K562 (cell line): Measurements from ENCODE around the gene PTCH1. TPM values are rescaled to one million over a fixed set of nuclear protein-coding genes. Genes with fewer than 3 reads are reported as not detected.

ENCODE experiments used
- ATAC-seq: fragments of 200-7000 bp; cut with Tn5 transposase; 3 replicates; pipeline ENCODE4 v1.9.1; 2020; ENCODE audit warnings: moderate library complexity
- BruUV-seq: library from RNA; stranded (reverse); fragments of 400-500 nt; replicated peaks from 2 replicates; lab custom pipeline; 2021; lab: Mats Ljungman, UMichigan
- CTCF ChIA-PET: fragments of 300-600 bp; formaldehyde crosslinking; extraction: SDS; loops from one replicate; lab custom pipeline; 2021; ENCODE audit warnings: low intra/inter-chr PET ratio; lab: Yijun Ruan, JAX
- POLR2A ChIA-PET: fragments of 300-600, 350-650 bp; sonication (Branson Sonifier 250); formaldehyde crosslinking; extraction: SDS; loops from one replicate; lab custom pipeline; 2021; ENCODE audit warnings: antibody characterized with exemption, inconsistent platforms; lab: Yijun Ruan, JAX
- DNase-seq, 4 experiments: peaks; one replicate each; pipeline versions ENCODE4 v3.0.0 to v3.0.0-alpha.2; 2011 to 2018; ENCODE audit warnings: low spot score in 3 of 4, mixed read lengths in 3 of 4; ENCODE audit errors: extremely low read depth in 1 of 4
- FAIRE-seq: peaks from 2 replicates; lab custom pipeline; 2011; peaks lifted over from hg19 to GRCh38; lab: Jason Lieb, UNC
- H2AFZ ChIP-seq: 2 replicates; pipeline ENCODE4 v1.6.0; 2011; ENCODE audit warnings: low read depth, low read length, control low read depth, inconsistent platforms
- H3K27ac ChIP-seq: fragments of 200-600 bp; 3 replicates; pipeline ENCODE4 v1.8.0; 2011; ENCODE audit warnings: low read depth, mild to moderate bottlenecking, control low read depth, inconsistent platforms, low read length, moderate library complexity, mixed read lengths; ENCODE audit errors: extremely low read depth
- H3K27me3 ChIP-seq, 2 experiments: fragments of 300-600 bp in 1 of 2; 2 replicates in 1 of 2; 3 replicates in 1 of 2; pipeline versions ENCODE4 v1.6.0 to v1.8.0; 2011; ENCODE audit warnings: inconsistent platforms in 2 of 2, low read length in 2 of 2, mild to moderate bottlenecking in 1 of 2, mixed read lengths in 1 of 2, moderate library complexity in 1 of 2; ENCODE audit not compliant: control insufficient read depth in 2 of 2, insufficient read depth in 2 of 2
- H3K36me3 ChIP-seq: fragments of 300-600 bp; 3 replicates; pipeline ENCODE4 v1.8.0; 2011; ENCODE audit warnings: mild to moderate bottlenecking, low read length, inconsistent platforms; ENCODE audit not compliant: control insufficient read depth, insufficient read depth
- H3K4me1 ChIP-seq, 2 experiments: fragments of 200-600 bp in 1 of 2; replicated peaks in 1 of 2; 2 replicates in 1 of 2; 3 replicates in 1 of 2; pipeline versions ENCODE4 v1.5.1 to v1.8.0; 2011; ENCODE audit warnings: inconsistent platforms in 2 of 2, low read length in 2 of 2, mild to moderate bottlenecking in 1 of 2, mixed read lengths in 1 of 2, moderate library complexity in 1 of 2; ENCODE audit not compliant: control insufficient read depth in 2 of 2, insufficient read depth in 2 of 2
- H3K4me2 ChIP-seq: 2 replicates; pipeline ENCODE4 v1.6.1; 2011; ENCODE audit warnings: low read length, control low read depth, inconsistent platforms, mixed read lengths; ENCODE audit not compliant: insufficient read depth
- H3K4me3 ChIP-seq: fragments of 200-600 bp; sonication (generic), shearing (Covaris generic); 2 replicates; pipeline ENCODE4 v1.5.1; 2016; ENCODE audit warnings: control low read depth, inconsistent platforms
- H3K79me2 ChIP-seq: fragments of 200-600 bp; 3 replicates; pipeline ENCODE4 v1.8.0; 2011; ENCODE audit warnings: low read length, inconsistent platforms; ENCODE audit not compliant: control insufficient read depth, insufficient read depth
- H3K9ac ChIP-seq, 2 experiments: 2 replicates each; pipeline versions ENCODE4 v1.6.0 to v1.6.1; 2011; ENCODE audit warnings: low read depth in 2 of 2, low read length in 2 of 2, control low read depth in 1 of 2, inconsistent platforms in 1 of 2, mild to moderate bottlenecking in 1 of 2, mixed read lengths in 1 of 2; ENCODE audit not compliant: insufficient read depth in 1 of 2
- H3K9me1 ChIP-seq: one replicate; pipeline ENCODE4 v1.6.0; 2011; ENCODE audit warnings: inconsistent platforms, mild to moderate bottlenecking, low read length, moderate library complexity; ENCODE audit not compliant: control insufficient read depth, insufficient read depth
- H3K9me3 ChIP-seq: replicated peaks from 2 replicates; pipeline ENCODE4 v1.5.1; 2011; ENCODE audit warnings: low read depth, low read length, inconsistent platforms; ENCODE audit not compliant: control insufficient read depth, insufficient read depth
- H4K20me1 ChIP-seq: replicated peaks from 2 replicates; pipeline ENCODE4 v1.6.1; 2011; ENCODE audit warnings: low read length, inconsistent platforms, mixed read lengths; ENCODE audit not compliant: control insufficient read depth, insufficient read depth
- HMGXB4 ChIP-seq: sonication (generic); formaldehyde crosslinking; IDR thresholded peaks from 2 replicates; pipeline ENCODE4 v1.8.1; 2023; ENCODE audit warnings: mild to moderate bottlenecking, missing genetic modification reagents
- MLX ChIP-seq, 2 experiments: fragments of 450-650 bp in 1 of 2; sonication (generic) in 1 of 2; formaldehyde crosslinking; conservative IDR thresholded peaks; 2 replicates each; pipeline versions ENCODE4 v1.4.0 to v1.8.1; 2020 to 2022; ENCODE audit warnings: mild to moderate bottlenecking in 1 of 2, missing genetic modification reagents in 1 of 2
- MYBL2 ChIP-seq, 2 experiments: fragments of 450-650 bp in 1 of 2; sonication (generic) in 1 of 2; formaldehyde crosslinking in 1 of 2; IDR thresholded peaks; 2 replicates each; pipeline versions ENCODE4 v1.6.1 to v1.8.1; 2017 to 2022; ENCODE audit warnings: borderline replicate concordance in 1 of 2, inconsistent platforms in 1 of 2, low read depth in 1 of 2, mild to moderate bottlenecking in 1 of 2, missing genetic modification reagents in 1 of 2, moderate library complexity in 1 of 2
- MYNN ChIP-seq, 2 experiments: sonication (generic); formaldehyde crosslinking in 1 of 2; IDR thresholded peaks; 2 replicates each; pipeline versions ENCODE4 v1.5.0 to v1.6.1; 2016 to 2020; ENCODE audit warnings: antibody characterized with exemption in 1 of 2, missing genetic modification reagents in 1 of 2
- NKRF ChIP-seq: fragments of 450-650 bp; IDR thresholded peaks from 2 replicates; pipeline ENCODE4 v1.6.1; 2016; ENCODE audit warnings: borderline replicate concordance
- POLR2AphosphoS2 ChIP-seq: IDR thresholded peaks from 2 replicates; pipeline ENCODE4 v1.6.1; 2012; ENCODE audit warnings: low read length, improper control_type of control experiment
- PTBP1 ChIP-seq: fragments of 200-400 bp; formaldehyde crosslinking; IDR thresholded peaks from 2 replicates; pipeline ENCODE4 v1.6.1; 2017; ENCODE audit warnings: low read depth, low read length
- RBM39 ChIP-seq: fragments of 200-400 bp; formaldehyde crosslinking; optimal IDR thresholded peaks from 2 replicates; pipeline ENCODE3; 2018; ENCODE audit warnings: low read depth, low read length
- TFAP4 ChIP-seq: sonication (generic); formaldehyde crosslinking; IDR thresholded peaks from 2 replicates; pipeline ENCODE4 v1.8.0; 2022; ENCODE audit warnings: missing genetic modification reagents, mild to moderate bottlenecking, moderate library complexity, borderline replicate concordance
- ZC3H11A ChIP-seq: IDR thresholded peaks from 2 replicates; pipeline ENCODE4 v1.6.1; 2012; ENCODE audit warnings: low read depth, low read length, improper control_type of control experiment
- in situ Hi-C: fragments of 300-500 bp; cut with MboI; formaldehyde crosslinking; loops from 4 replicates; pipeline ENCODE4 v1.15.0; 2018; ENCODE audit warnings: inconsistent platforms, mixed read lengths
- intact Hi-C: fragments of 100-400 bp; cut with micrococcal nuclease; formaldehyde crosslinking; loops from 2 replicates; pipeline ENCODE4 v1.14.2; 2022
- polyA plus RNA-seq, 8 experiments: library from polyadenylated mRNA; depleted of rRNA in 4 of 8; stranded (reverse) in 5 of 8; unstranded in 3 of 8; fragments of >200 nt; fragmentation: Nextera tagmentation in 2 of 8; fragmentation: Illumina TruSeq in 1 of 8; extraction: Ambion mirVana in 2 of 8; extraction: Trizol in 1 of 8; gene quantifications; 2 replicates each; pipeline versions ENCODE4 v1.2.1 to v1.2.3, GENCODE V29; 2011 to 2014; ENCODE audit warnings: inconsistent platforms in 1 of 8, missing spikeins in 1 of 8
- total RNA-seq, 7 experiments: library from RNA; depleted of rRNA in 6 of 7; stranded (reverse); fragments of >200 nt in 6 of 7; fragmentation: Illumina TruSeq in 2 of 7; extraction: Trizol in 2 of 7; gene quantifications; 2 replicates each; pipeline versions ENCODE4 v1.2.1 to v1.2.3, GENCODE V29; 2011 to 2021; ENCODE audit warnings: low replicate concordance in 1 of 7

The PTCH1 gene
- total and polyA plus RNA-seq, 9 of the 15 experiments (the other 6 are each of a cell fraction or from before 2014, with no cell fraction given), result 0.70 to 9.9 (median 3.8) TPM

DNA sequence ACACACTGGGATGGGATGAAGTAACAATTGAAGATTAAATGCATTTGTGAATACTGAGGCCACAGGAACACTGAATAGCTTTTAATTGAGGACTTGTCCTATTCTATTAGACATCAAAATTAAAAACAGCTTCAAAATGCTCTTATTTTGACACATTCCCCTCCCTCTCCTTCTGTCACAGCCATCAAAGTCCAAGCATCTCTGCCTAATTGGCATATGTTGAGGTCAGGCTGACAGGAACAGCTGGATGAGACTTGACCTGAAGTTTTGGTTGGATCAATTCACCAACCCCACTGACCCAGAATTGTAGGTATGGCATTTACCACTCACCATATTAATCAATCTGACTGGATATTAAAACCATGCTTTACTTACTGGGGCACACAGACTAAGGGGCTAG, 96.3 kb downstream of the PTCH1 start:
- H3K4me3 ChIP-seq, result no peak overlapping the region
- in situ Hi-C loops, result no loop called here
- CTCF ChIA-PET, result interaction anchor here (0.7 kb wide), 1 partner anchor 43 kb away, joined by 4 read pairs; no protein-coding TSS in a partner anchor
- DNase-seq (no peak), ATAC-seq (no peak), FAIRE-seq (no peak)
- intact Hi-C loops, result no loop called here
- no peaks in the 10 kb centered on the region for H3K27me3 ChIP-seq
- no peaks in the 10 kb centered on the region; a peak in 1 of 5 replicates for H3K4me1 ChIP-seq
- H3K9ac ChIP-seq, result no peak overlapping the region
- POLR2A ChIA-PET, result interaction anchor here (0.5 kb wide), 1 partner anchor 14 kb away, joined by 4 read pairs; no protein-coding TSS in a partner anchor
- peaks cover 5% of the 10 kb centered on the region; the same call in 1 of the 3 replicates for H3K36me3 ChIP-seq
- no peak overlapping the region for H3K27ac ChIP-seq
- TF ChIP-seq MYNN (IDR thresholded peaks at IDR 0.05) (peak; percentile 72), MYNN (CRISPR knock-in tag; IDR thresholded peaks at IDR 0.05) (no peak), HMGXB4 (CRISPR knock-in tag) (no peak)
- BruUV-seq, result no TSS peak
- H2AFZ ChIP-seq, result no peak overlapping the region
- no peaks in the 10 kb centered on the region for H4K20me1 ChIP-seq
- no peak overlapping the region for H3K4me2 ChIP-seq
- peaks cover 4% of the 10 kb centered on the region for H3K9me3 ChIP-seq
- H3K9me1 ChIP-seq, result no peaks in the 10 kb centered on the region
- H3K79me2 ChIP-seq, result no peaks in the 10 kb centered on the region

DNA sequence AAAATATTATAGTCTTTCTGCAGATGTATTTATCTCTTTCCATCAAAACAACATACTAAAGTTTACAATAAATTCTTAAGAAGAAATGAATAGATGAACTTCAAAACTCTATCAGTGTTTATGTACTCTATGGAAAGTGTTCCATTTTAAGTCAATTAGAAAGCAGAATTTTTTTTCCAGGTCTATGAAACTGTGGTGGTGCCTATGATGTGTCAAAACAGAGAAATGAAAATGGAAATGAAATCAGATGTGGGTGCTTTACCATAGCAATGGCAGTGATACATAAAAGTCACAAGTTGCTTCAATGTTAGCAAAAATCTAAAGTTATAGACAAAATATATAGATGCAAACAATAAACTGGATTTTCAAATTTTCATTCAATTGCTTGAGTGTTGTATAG, 97.3 kb downstream of the PTCH1 start:
- DNase-seq, result no peak
- Histone ChIP-seq H3K9me1 (no peaks in the 10 kb centered on the region), H3K9ac (no peak overlapping the region), H3K4me1 (no peaks in the 10 kb centered on the region), H4K20me1 (no peaks in the 10 kb centered on the region), H3K36me3 (peaks cover 5% of the 10 kb centered on the region; the same call in 1 of the 3 replicates), H2AFZ (no peak overlapping the region), H3K4me3 (no peak overlapping the region), H3K27ac (no peak overlapping the region), H3K9me3 (peaks cover 4% of the 10 kb centered on the region), H3K27me3 (no peaks in the 10 kb centered on the region), H3K4me2 (no peak overlapping the region), H3K79me2 (no peaks in the 10 kb centered on the region)
- ChIA-PET POLR2A (no interaction called here), CTCF (no interaction called here)
- no peak for FAIRE-seq
- BruUV-seq, result no TSS peak
- ATAC-seq, result no peak
- intact Hi-C loops, result no loop called here
- in situ Hi-C loops, result no loop called here
- TF ChIP-seq TFAP4 (CRISPR knock-in tag), result no peak
- TF ChIP-seq MLX (CRISPR knock-in tag; conservative IDR thresholded peaks at IDR 0.05), result no peak
- TF ChIP-seq MYBL2 (IDR thresholded peaks at IDR 0.05; ENCODE audit: low read depth), result no peak
- TF ChIP-seq MYBL2 (CRISPR knock-in tag; IDR thresholded peaks at IDR 0.05; ENCODE audit: borderline replicate concordance), result no peak
- no peak for TF ChIP-seq ZC3H11A
- no peak for TF ChIP-seq RBM39
- no peak for TF ChIP-seq PTBP1
- no peak for TF ChIP-seq POLR2AphosphoS2
- no peak for TF ChIP-seq NKRF
